ENCODE measurements around the gene CDC25C.
A peak's percentile ranks its signal among the peaks of the same experiment; 100 is the strongest.

The CDC25C gene
- total RNA-seq, result 0.87 to 7.6 (median 3.3) reads per million in 18 experiments

DNA sequence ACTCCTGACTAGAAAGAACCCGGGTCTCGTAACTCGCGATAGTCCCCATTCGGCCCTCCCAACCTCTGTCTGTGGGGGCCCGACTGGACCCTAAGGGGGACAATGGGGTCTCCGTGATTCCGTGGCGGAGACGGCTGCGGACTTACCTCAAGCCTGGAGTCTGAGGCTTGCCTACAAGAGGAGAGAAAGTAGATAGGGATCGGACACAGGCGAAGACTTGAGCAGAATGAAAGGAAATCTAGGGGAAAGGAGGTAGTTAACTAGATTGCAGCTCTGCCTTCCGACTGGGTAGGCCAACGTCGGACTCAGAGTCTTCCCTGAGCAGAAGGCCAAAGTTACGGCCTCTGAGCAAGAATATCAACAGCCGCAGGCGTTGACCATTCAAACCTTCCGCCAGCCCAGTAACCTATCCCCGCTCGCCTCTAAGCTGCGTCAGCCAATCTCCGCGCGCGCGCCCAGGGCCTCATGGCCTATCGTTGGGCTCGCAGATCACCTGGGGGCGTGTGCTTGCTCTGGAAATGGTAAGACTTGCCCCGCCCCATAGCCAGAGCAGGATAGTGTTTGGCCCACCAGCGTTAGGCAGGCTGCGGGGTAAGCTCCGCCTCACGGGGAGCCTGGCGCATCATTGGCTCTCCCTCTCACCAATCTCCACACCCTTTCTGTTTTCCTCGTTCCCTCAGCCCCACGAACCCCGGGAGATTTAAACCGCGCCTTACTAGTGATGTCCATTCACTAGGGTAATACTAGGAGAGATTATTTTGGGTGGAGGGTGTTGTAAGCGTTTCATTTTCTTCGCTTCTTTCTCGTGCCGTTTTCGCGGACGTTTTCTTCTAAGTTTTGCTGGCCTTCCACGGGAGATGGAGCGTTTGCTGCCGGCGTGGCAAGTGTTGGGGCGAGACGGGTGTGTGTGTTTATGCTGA is at the start of gene CDC25C:
CDC25C (minus strand) TSS at position 356 of the 920 bp plus-strand sequence. CDS start 624 bp downstream, outside the sequence.
- DNase-seq, result peak; percentile 98 to 99

DNA sequence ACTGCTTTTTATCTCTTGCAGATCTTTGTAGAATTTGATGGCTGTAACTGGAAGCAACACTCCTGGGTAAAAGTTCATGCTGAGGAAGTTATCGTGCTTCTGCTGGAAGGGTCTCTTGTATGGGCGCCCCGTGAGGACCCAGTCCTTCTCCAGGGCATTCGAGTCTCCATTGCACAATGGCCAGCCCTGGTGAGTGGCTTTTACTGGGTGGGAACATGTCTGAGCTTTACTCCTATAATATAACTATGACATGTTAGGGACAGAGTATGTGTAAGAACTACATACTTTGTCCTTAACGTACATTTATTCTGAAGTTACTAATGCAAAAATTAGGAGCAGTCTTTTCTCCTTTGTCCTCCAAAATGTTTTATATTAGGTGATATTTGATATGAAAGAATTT is 41.0 kb upstream of the CDC25C start:
- DNase-seq, result no peak

DNA sequence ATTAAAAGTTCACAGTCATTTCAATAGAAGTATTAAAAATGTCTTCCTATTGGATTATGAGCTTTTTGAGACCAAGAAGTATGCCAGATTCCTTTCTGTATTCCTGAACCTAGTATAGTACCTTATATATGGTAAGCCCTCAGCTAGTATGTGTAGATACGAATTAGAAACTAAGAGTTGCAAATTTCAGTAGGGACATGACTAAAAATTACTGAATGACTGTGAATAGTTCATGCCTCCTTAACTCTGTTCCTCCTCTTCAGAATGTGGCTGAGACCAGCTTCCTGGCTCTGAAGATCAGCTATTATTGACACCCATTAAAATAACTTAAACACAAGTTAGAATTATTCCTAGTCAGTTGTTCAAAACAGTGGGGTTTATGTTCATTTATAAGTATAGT is 40.6 kb upstream of the CDC25C start:
- no peak for DNase-seq

DNA sequence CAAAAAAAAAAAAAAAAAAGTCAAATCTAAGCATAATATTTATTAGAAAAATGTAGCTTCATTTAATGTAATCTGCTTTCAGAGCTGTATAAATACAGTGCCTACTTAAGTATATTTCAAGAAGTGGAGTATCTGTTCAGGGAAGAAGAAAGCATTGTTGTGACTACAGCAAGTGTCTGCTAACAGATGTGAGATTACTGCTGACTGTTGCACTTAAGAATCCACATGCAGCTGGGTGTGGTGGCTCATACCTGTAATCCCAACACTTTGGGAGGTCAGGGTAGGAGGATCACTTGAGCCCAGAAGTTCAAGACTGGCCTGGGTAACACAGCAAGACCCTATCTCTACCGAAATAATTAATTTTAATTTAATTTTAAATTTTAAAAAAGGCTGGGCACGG is 39.9 kb upstream of the CDC25C start:
- no peak for DNase-seq

DNA sequence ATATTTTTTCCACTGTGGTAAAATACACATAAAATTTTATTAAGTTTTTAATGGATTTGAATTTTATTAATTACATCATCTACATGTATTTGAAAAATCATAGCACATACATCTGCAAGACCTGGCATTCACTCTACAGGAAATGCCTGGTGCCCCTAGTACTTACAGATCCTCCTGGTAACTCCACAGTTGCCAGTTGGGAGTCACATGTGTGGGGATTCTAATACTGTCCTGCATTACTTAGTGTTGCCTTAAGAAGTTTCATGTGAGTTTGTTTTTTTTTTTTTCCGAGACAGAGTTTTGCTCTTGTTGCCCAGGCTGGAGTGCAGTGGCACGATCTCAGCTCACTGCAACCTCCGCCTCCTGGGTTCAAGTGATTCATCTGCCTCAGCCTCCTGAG is 38.9 kb upstream of the CDC25C start:
- peak; percentile 49 to 50 for DNase-seq

DNA sequence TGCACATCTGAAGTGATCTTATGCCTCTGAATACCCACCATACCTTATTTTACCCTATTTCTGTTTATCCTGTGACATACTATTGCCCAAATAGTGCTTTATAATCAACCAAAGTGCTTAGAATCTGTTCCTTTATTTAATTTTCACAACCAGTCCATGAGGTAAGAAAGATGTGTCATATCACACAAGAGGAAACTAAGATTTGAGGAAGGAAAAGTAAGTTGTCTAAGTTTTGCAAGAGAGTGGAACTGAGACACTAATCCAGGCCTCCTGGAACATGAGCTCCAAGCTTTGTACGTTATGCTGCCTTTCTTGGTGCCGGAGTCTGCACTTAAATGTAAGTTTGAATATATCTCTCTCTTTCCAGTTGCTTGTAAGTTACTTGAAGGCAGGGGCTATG is 38.1 kb upstream of the CDC25C start:
- peak; percentile 81 to 94 for DNase-seq

DNA sequence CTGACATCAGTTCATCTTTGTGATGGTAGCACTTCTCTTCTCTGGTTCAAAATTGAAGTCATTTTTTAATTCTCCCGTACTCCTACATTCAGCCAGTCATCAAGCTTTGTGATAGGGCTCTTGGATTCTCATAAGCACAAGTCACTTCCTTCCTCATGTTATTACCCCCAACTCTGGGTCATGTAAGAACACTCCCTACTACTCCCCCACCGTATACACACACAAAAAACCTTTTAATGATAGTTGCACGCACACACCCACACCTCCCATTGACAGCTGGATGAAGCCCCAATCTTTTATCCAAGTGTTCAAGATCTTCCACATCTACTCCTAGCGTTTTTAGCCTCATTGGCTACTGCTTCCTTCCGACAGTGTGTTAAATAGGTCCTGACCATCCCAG is 37.7 kb upstream of the CDC25C start:
- peak; percentile 67 to 77 for DNase-seq

DNA sequence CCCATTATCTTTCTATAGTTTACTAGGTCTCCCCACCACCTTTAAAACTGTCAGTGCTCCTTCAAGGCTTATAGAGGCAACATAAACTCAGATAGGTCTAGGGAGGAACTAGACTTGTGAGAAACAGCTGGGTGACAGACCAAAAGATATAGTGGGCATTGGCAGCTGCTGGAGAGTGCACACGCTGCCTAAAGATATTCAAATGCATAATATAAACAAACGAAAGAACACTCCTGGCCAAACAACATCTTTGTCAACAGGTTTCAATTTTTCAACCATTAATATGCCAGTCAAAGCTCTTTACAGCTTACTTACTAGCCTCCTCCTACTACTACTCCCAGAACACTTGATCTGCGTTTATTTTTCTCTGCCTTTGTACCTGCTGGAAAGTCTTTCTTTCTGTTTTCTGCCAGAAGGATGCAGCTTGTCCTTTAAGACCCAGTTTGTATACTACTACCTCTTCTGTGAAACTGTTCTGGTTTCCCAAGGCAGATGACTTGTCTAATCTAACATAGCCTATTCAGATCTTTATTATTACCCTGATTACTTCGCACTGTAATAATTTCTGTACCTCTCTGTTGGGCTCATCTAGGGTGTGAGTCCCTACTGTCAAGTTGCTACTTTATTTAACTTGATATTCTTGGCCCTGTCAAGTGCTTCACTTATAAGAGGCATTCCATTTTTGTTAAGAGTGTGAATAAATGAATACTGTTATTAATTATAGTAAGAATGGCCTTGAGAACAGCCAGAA is 35.2 kb upstream of the CDC25C start:
- DNase-seq, result no peak

DNA sequence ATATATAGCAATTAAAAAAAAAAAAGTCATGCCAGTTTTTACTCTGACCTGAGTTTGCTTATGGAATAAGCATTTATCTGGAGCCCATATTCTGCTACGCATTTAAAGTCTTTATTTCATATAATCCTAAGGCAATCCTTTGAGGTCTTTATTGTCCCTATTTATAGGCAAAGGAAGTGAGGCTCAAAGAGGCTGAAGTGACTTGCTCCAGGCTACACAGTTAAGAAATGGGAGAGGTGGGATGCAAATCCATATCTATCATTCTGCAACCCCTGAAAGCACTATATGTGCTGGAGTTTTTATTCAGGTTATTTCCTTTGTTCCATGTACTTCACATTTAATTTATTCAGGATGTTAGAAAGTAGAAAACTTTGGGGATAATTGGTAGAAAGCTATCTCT is 33.0 kb upstream of the CDC25C start:
- no peak for DNase-seq

DNA sequence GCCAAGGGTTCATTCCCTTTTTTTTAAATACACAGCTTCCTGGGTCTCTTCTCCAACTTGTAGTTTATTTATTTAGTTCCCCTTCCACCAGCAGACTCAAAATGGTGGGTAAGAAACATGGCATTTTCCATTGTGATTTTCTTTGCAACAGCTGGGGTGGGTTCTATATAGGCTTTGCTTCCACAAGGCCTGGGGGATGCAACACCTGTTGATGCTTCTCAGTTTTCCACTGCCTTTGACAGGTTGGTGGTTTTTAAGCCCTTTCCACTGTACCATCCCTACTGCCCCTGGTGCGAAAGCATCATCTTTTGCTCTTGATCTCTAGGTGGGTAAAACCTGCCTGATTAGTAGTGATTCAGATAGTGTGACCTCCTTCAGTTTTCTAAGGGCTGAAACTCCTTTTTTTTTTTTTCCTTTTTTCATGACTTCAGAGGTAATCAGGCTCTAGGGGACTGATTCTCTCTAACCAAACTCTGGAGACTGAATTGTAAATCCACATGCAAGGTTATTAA is 29.4 kb upstream of the CDC25C start:
- DNase-seq, result no peak

DNA sequence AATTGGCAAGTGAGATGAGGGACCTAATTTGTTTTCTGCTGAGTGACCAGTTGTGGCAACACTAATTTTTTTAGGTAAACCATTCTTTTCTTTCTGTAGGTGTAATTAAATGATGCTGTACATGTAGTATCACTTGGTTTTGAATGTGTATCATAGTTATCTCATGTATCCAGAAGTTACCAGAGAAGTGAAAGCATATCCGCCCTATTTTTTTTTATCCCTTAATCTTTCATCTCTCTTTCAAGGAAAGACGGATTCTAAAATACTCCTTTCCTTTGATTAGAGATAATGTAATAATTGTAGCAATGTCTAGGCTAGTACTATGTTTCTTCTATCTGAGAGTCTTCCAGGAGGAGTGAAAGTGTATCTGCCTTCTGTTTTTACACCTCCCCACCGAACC is 28.0 kb upstream of the CDC25C start:
- DNase-seq, result no peak

DNA sequence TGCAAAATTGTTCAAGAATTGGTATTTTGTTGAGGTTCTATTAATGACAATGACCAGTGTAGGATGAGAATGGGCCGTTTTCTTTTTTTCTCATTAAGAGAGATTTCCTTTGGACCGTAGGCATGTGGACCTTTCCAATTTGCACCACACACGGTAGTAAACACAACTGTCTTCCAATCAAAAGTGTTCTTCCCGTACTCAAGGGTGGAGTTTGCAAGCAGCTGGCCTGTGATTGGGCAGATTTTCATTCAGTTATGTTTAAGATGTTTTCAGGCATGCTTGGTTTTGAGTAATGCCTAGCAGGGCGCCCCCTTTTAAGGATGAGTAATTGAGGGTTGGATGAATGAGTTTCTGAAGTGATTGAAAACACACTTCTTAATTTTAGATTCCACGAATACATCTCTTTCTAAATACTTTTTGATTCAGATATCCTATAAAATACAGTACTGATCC is 23.3 kb upstream of the CDC25C start:
- peak; percentile 67 to 68 for DNase-seq

DNA sequence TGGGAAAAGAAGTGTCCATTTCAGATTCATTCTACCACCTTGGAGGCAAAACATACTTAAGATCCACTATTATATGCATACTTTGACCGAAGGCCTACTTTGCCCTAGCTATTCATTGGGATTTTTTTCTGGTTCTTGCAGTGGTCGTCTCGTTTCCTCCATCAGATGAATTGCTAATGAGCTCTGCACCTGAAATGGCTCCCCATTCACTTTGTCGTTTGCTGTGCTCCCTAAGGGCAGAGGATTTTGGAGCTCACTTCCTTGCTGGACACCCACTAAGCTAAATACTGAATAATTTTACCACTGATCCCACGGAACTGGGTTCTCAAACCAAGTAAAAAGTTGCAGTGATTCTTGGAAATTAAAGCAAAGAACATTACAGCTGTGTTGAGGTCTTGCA is 22.8 kb upstream of the CDC25C start:
- DNase-seq, result no peak

DNA sequence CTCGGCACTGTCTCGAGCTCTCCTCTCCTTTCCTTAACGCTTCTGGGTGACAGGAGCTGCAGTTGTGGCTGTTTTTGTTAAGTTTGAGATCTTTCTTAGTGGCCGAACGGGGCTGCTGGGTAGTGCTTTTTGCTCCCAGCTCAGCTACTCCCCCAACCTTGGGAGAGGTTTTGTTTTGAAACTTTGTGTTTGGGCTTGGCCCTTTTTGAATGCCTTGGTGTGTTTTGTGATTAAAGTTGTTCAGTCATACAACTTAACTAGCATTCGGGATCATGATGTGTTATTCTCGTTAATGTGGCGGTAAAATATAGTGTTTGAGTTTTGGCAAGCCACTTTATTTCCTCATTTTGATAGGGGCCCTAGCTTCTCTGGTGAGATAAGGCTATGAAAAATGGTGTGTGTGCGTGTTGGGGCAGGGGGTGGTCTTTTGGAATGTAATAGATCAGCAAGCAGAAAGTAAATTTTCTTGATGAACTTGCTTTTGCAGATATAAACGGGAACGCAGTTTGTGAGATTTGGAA is 22.0 kb upstream of the CDC25C start:
- DNase-seq, result peak in 1 of 2 donors; percentile 19

DNA sequence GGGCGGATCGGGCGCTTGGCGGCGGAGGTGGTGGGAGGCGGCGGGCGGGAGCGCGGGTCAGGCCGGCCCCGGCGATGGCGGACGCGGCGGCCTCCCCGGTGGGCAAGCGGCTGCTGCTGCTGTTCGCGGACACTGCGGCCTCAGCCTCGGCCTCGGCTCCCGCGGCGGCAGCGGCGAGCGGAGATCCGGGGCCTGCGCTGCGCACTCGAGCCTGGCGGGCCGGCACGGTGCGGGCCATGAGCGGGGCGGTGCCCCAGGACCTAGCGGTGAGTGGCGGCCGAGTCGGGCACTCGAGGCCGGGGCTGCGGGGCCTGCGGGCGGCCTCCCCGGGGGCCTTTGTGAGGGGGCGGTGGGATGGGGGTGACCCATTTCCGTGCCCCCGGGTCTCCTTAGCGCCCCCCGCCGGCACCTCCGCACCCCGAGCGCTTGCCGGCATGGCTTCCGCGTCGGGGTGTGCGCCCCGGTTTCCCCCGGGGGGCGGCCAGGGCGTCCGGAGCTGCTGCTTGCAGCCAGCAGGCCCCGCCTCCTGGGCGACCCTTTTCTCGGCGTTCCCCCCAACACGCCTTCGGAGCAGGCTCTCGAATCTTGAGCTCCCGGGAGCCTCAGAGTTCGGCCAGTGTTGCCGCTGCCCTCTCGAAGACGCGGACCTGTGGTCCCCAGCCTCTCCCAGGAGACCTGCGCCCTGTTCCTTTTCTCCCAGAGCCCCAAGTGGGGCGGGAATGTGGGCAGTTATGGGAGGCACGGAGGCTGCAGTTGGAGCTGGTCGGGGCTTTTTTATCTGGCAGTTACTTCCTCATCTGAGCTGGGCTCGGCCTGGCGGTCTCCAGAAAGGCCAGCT is 21.3 kb upstream of the CDC25C start:
- peak; percentile 80 to 87 for DNase-seq

DNA sequence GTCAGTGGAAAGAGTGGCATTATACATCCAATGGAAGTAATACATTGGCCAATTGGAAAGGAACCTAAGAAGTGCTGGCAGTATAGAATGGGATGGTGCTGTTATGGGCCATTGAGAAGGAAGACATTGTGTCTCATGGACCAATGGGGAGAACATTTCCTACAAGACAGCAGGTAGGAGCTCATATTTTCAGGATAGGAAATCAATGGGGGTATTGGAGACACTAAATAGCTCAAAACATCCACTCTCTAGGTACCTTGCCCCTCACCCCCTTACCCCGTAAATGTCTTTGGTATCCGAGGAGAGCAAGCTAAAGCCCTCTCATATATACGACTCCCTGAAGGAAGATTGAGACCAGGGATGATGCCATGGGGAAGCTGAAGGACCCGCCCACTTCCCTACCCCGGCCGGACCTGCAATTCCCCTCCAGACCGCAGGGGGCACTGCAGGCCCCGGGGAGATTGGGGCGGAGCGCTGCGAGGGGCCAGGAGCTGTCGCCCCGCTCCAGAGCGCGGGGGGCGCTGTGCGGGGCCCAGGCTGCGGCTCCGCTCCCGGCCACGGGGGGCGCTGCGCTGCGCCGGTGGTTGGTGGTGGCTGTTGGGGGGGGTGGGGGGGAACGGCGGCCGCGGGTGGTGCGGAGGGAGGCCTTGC is 20.6 kb upstream of the CDC25C start, which contains the start of gene KDM3B:
KDM3B (plus strand) TSS at position 615 of the 651 bp plus-strand sequence. CDS start 111 bp downstream, outside the sequence.
- peak; percentile 92 to 98 for DNase-seq

DNA sequence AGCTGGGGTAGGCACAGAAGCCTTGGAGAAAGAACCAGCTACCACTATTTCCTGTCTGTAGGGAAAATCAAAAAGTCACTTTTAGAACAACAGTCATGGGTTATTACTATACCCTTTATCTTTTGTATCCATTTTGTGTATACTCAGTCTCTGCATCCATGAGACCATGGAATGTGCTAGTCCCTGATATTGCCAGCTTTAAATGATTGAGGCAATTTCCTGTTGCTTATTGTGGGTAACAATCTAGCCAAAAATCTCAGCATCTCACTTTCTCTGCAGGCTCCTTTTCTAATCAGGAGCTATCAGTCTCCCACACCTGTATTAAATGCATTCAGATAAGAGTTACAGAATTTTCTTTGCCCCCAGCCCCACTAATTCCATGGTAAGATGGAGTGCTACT is 19.9 kb upstream of the CDC25C start:
- no peak for DNase-seq

DNA sequence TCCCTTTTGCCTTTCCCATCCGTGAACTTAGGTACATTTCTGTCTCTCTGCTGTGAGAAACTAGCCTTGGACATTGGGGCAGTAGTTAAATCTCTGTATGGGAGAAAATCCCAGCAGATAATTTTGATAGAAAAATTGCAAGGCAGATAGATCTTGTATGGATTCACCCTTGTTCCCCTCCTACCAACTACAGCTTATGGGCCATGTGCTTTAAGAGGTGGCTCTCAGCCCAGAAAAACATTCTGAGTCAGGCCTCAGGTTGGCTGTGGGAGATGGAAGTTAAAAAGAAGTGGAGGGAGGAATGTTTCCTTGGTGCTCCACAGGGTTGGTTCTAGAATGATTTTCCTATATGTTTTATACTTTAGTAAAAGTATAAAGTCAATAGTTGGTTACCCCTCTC is 19.5 kb upstream of the CDC25C start:
- DNase-seq, result no peak

DNA sequence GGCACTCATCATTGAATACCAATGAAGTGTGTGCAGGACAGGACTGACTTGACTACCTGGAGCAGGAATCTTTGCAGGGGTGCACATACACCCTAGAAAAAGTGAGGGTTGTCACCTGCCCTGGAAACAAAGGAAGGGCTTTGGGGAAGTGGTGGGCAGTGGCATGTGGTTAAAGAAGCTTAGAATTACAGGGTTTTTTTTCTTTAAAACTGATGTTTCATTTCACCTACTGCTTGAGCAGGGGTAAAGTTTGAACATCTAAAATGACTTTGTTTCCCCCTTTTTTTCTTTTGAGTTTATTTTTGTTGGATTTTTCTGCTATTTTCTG is 18.9 kb upstream of the CDC25C start:
- DNase-seq, result no peak

DNA sequence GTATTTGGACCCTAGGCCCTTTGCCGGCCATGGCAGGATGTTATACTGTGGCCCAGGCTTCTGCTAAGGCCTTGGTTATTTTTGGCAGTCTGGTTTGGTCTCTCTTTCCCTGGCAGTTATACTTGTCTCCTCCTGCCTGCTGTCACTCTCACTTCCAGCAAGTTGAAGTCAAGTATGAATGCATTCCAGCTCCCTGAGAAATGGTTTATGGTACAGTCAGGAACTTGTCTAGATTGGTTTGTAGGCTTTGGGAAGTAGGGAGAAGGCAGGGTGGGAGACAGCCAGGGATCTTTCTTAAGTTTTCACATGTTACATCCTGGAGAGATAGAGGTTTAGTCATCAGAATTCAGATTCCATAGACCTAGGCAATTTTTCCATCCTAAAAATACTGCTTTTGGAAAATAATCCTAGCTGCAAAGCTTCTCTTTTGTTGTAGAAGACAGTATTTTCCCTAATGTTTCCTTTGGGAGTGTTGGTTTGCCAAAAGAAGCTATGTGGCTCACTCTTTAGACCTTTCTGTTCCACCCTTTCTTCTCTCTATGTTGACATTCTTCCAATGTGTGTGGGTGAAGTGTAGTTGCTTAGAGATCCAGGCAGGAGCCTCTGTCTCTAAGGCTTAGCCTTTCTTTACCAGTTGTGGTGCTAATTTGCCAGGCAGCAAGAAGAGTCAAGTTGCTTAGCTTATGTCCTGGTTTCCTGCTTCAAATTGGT is 18.4 kb upstream of the CDC25C start:
- DNase-seq, result no peak

DNA sequence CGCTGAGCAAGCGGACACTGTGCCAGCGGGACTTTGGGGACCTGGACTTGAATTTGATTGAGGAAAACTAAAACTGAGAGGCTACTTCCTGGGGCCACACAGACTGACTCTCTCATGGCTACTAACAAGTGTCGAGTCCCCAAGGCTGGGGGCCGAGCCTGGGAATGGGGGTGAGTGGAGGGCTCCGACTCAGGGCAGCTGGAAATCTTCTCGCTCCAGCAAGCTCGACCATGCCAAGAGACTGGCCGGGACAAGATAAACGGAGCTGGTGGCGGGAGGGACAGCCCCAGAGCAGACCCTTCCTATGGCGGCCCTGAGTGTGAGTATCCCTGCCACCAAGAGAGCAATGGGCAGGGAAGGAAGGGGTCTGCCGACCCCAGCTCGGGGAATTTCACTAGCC is 15.3 kb upstream of the CDC25C start:
- DNase-seq, result no peak
